HFFc6 (cell line): Measurements from ENCODE around the gene FAM167B. TPM values are rescaled to one million over a fixed set of nuclear protein-coding genes. Genes with fewer than 3 reads are reported as not detected.

Experiments
- DNase-seq: peaks from one replicate; pipeline ENCODE4 v3.0.0-alpha.2; 2018
- H3K27ac Mint-ChIP-seq: 2 replicates; pipeline ENCODE4 v1.8.0; 2020; ENCODE audit warnings: mild to moderate bottlenecking, mixed read lengths
- H3K27me3 Mint-ChIP-seq: 2 replicates; pipeline ENCODE4 v1.8.0; 2021; ENCODE audit warnings: mild to moderate bottlenecking, moderate library complexity, mixed read lengths; ENCODE audit not compliant: insufficient read depth
- H3K36me3 Mint-ChIP-seq: 2 replicates; pipeline ENCODE4 v1.8.0; 2021; ENCODE audit warnings: low read depth, mixed read lengths
- H3K4me1 Mint-ChIP-seq: 2 replicates; pipeline ENCODE4 v1.8.0; 2020; ENCODE audit warnings: low read depth, mixed read lengths
- H3K4me3 Mint-ChIP-seq: 2 replicates; pipeline ENCODE4 v1.8.0; 2020; ENCODE audit warnings: mild to moderate bottlenecking, moderate library complexity, mixed read lengths
- H3K9me3 Mint-ChIP-seq: 2 replicates; pipeline ENCODE4 v1.8.0; 2020; ENCODE audit warnings: mild to moderate bottlenecking, mixed read lengths
- CTCF ChIP-seq: fragments of 200-600 bp; sonication (generic); IDR thresholded peaks from 2 replicates; pipeline ENCODE4 v1.5.0; 2021; ENCODE audit warnings: antibody characterized with exemption, mild to moderate bottlenecking
- total RNA-seq, 6 experiments: library from RNA; stranded (reverse); fragmentation: NEBNext Ultra II Directional; extraction: Animal tissue kit (Norgen Biotek cat#: 25700); gene quantifications; 2 replicates in 1 of 6; 3 replicates in 5 of 6; pipeline ENCODE4 v1.2.3, GENCODE V29; 2021

The FAM167B gene
- total RNA-seq, 6 experiments from 2014 or later = 1.1 to 2.1 (median 1.5) TPM

- Mint-ChIP-seq H3K4me3 (peak overlapping the region; percentile 97), H3K27me3 (peaks cover 2% of the 10 kb centered on the region), H3K36me3 (peaks cover 39% of the 10 kb centered on the region), H3K9me3 (no peaks in the 10 kb centered on the region), H3K4me1 (peaks cover 38% of the 10 kb centered on the region), H3K27ac (peak overlapping the region; percentile 98)
- TF ChIP-seq CTCF = no peak
- DNase-seq = no peak
Measured at GRCh38 chr1:32220746-32221580, 26.1 kb upstream of the FAM167B start.

- Mint-ChIP-seq H3K27me3 (peaks cover 2% of the 10 kb centered on the region), H3K36me3 (peaks cover 39% of the 10 kb centered on the region)
Measured at GRCh38 chr1:32221581-32221979, 25.4 kb upstream of the FAM167B start.

GRCh38 chr1:32221980-32222755 lies 24.9 kb upstream of the FAM167B start, which contains the start of the genes EIF3I and TMEM234:
EIF3I (plus strand) TSS chr1:32222407; CDS start chr1:32222442, 35 bp downstream.
TMEM234 (minus strand) TSS chr1:32222353; CDS start chr1:32222322, 31 bp downstream.
- Mint-ChIP-seq H3K36me3 (peaks cover 37% of the 10 kb centered on the region), H3K9me3 (no peaks in the 10 kb centered on the region), H3K27ac (peak within 1 kb of the TSS; percentile 98), H3K27me3 (peaks cover 2% of the 10 kb centered on the region), H3K4me3 (peak within 1 kb of the TSS; percentile 97), H3K4me1 (peaks cover 38% of the 10 kb centered on the region)
- peak; percentile 87 for DNase-seq
- no peak for TF ChIP-seq CTCF

More at GRCh38 chr1:32221581-32221979, 25.4 kb upstream of the FAM167B start:
- DNase-seq = no peak
- TF ChIP-seq CTCF = no peak
- Mint-ChIP-seq H3K4me1 (peaks cover 38% of the 10 kb centered on the region), H3K9me3 (no peaks in the 10 kb centered on the region), H3K27ac (peak overlapping the region; percentile 98), H3K4me3 (peak overlapping the region; percentile 97)

GRCh38 chr1:32223683-32224082 lies 23.3 kb upstream of the FAM167B start:
- H3K27ac Mint-ChIP-seq = peak overlapping the region; percentile 98
- TF ChIP-seq CTCF = peak; percentile 54
- peaks cover 53% of the 10 kb centered on the region for H3K4me1 Mint-ChIP-seq
- peak overlapping the region; percentile 97 for H3K4me3 Mint-ChIP-seq
- H3K9me3 Mint-ChIP-seq = no peaks in the 10 kb centered on the region
- H3K27me3 Mint-ChIP-seq = peaks cover 2% of the 10 kb centered on the region
- no peak for DNase-seq
- peaks cover 45% of the 10 kb centered on the region for H3K36me3 Mint-ChIP-seq

- no peak for TF ChIP-seq CTCF
- Mint-ChIP-seq H3K9me3 (no peaks in the 10 kb centered on the region), H3K27ac (peak overlapping the region; percentile 98), H3K4me3 (peak overlapping the region; percentile 97), H3K36me3 (peaks cover 49% of the 10 kb centered on the region), H3K27me3 (peaks cover 2% of the 10 kb centered on the region), H3K4me1 (peaks cover 55% of the 10 kb centered on the region)
- DNase-seq = no peak
Measured at GRCh38 chr1:32224285-32224684, 22.7 kb upstream of the FAM167B start.
